ENCODE measurements around the gene KLK3.
"Not testable (repeated sequence)": the region's sequence is repeated elsewhere in the genome, so short reads cannot be mapped to it uniquely, and the experiment has no call there.

Gene KLK3

GRCh38 chr19:50854636-50855410 is at the start of gene KLK3:
KLK3 (plus strand) TSS chr19:50854915; CDS start chr19:50854956, 41 bp downstream.
- DNase-seq (ENCODE audit: low spot score) = no peak

- DNase-seq (ENCODE audit: low spot score) = no peak
Observed at GRCh38 chr19:50808856-50809255, 45.9 kb upstream of the KLK3 start.

GRCh38 chr19:50811622-50812238 is 43.0 kb upstream of the KLK3 start:
- not testable (repeated sequence) for DNase-seq (ENCODE audit: low spot score)

- no peak for DNase-seq (ENCODE audit: low spot score)
Observed at GRCh38 chr19:50812474-50812873, 42.2 kb upstream of the KLK3 start.

- DNase-seq (ENCODE audit: low spot score) = no peak
Observed at GRCh38 chr19:50814883-50815282, 39.8 kb upstream of the KLK3 start.

- DNase-seq (ENCODE audit: low spot score) = no peak
Observed at GRCh38 chr19:50815439-50815838, 39.3 kb upstream of the KLK3 start.

GRCh38 chr19:50817941-50818858 is 36.5 kb upstream of the KLK3 start:
- DNase-seq (ENCODE audit: low spot score) = peak; percentile 92

GRCh38 chr19:50818859-50819472 is 35.7 kb upstream of the KLK3 start:
- DNase-seq (ENCODE audit: low spot score) = no peak

GRCh38 chr19:50819636-50820035 is 35.1 kb upstream of the KLK3 start:
- DNase-seq (ENCODE audit: low spot score) = no peak

- no peak for DNase-seq (ENCODE audit: low spot score)
Observed at GRCh38 chr19:50820086-50820485, 34.6 kb upstream of the KLK3 start.

GRCh38 chr19:50820549-50821247 is 34.0 kb upstream of the KLK3 start:
- no peak for DNase-seq (ENCODE audit: low spot score)

- DNase-seq (ENCODE audit: low spot score) = no peak
Observed at GRCh38 chr19:50821248-50821612, 33.5 kb upstream of the KLK3 start.

GRCh38 chr19:50821622-50822021 is 33.1 kb upstream of the KLK3 start:
- DNase-seq (ENCODE audit: low spot score) = no peak

- no peak for DNase-seq (ENCODE audit: low spot score)
Observed at GRCh38 chr19:50822661-50823208, 32.0 kb upstream of the KLK3 start.

GRCh38 chr19:50823389-50824042 is 31.2 kb upstream of the KLK3 start, which contains the start of gene KLK1:
KLK1 (minus strand) TSS chr19:50823787; CDS start chr19:50823748, 39 bp downstream.
- no peak for DNase-seq (ENCODE audit: low spot score)

- no peak for DNase-seq (ENCODE audit: low spot score)
Observed at GRCh38 chr19:50826492-50827240, 28.0 kb upstream of the KLK3 start.

GRCh38 chr19:50827476-50827875 is 27.2 kb upstream of the KLK3 start:
- DNase-seq (ENCODE audit: low spot score) = no peak

- DNase-seq (ENCODE audit: low spot score) = no peak
Observed at GRCh38 chr19:50829801-50830200, 24.9 kb upstream of the KLK3 start.

- no peak for DNase-seq (ENCODE audit: low spot score)
Observed at GRCh38 chr19:50830266-50831025, 24.3 kb upstream of the KLK3 start.
